HEK293 (cell line): Measurements from ENCODE around the gene TMEM151A.

Source experiments
- MYNN ChIP-seq: fragments of 450-650 bp; formaldehyde crosslinking; IDR thresholded peaks from 2 replicates; pipeline ENCODE4 v1.5.1; 2016; ENCODE audit warnings: missing biosample characterization, missing genetic modification characterization, borderline replicate concordance
- SETDB1 ChIP-seq: IDR thresholded peaks from one replicate; pipeline ENCODE4 v1.6.1; 2017; ENCODE audit warnings: mild to moderate bottlenecking, low read length, moderate library complexity, mixed read lengths; ENCODE audit not compliant: insufficient read length
- YY1 ChIP-seq: fragments of 450-650 bp; formaldehyde crosslinking; IDR thresholded peaks from 2 replicates; pipeline ENCODE4 v1.5.1; 2018; ENCODE audit warnings: missing biosample characterization, missing genetic modification characterization
- ZFP69B ChIP-seq: fragments of 450-650 bp; formaldehyde crosslinking; IDR thresholded peaks from 2 replicates; pipeline ENCODE4 v1.5.1; 2016; ENCODE audit warnings: missing biosample characterization, missing genetic modification characterization
- ZNF302 ChIP-seq: fragments of 450-650 bp; formaldehyde crosslinking; IDR thresholded peaks from 2 replicates; pipeline ENCODE4 v1.5.1; 2016; ENCODE audit warnings: missing biosample characterization, missing genetic modification characterization, low read depth
- ZNF521 ChIP-seq: fragments of 450-650 bp; formaldehyde crosslinking; IDR thresholded peaks from 2 replicates; pipeline ENCODE4 v1.5.1; 2017; ENCODE audit warnings: missing biosample characterization, mild to moderate bottlenecking, missing genetic modification characterization
- ZNF549 ChIP-seq: fragments of 450-650 bp; IDR thresholded peaks from 2 replicates; pipeline ENCODE4 v1.5.1; 2018; ENCODE audit warnings: missing biosample characterization, missing genetic modification characterization, mild to moderate bottlenecking, inconsistent platforms, moderate library complexity
- TF ChIP-seq, protein P1 (sequence below): fragments of 450-650 bp; formaldehyde crosslinking; IDR thresholded peaks from 2 replicates; pipeline ENCODE4 v1.5.1; 2016; ENCODE audit warnings: missing biosample characterization, missing genetic modification characterization
- TF ChIP-seq, protein P2 (sequence below): fragments of 450-650 bp; formaldehyde crosslinking; IDR thresholded peaks from 2 replicates; pipeline ENCODE4 v1.5.1; 2016; ENCODE audit warnings: missing biosample characterization, missing genetic modification characterization

DNA sequence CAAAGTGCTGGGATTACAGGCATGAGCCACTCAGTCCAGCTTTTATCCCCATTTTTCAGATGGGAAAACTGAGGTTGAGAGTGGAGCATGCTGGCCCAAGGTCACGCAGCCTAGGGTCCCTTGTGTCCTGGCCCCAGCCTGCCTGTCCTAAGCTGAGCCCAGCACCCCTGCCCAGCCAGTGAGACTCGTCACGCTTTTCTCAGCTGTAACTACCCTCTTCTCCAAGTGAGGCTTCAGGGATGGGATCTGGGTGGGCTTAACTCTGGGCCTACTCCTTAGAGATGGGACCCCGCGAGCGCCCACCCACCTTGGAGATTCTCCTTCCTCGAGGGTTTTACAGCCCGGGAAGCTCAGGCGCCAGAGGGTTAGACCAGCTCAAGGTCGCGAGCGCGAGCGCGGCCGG lies 390 bp upstream of the TMEM151A start:
- TF ChIP-seq, protein P1, sequence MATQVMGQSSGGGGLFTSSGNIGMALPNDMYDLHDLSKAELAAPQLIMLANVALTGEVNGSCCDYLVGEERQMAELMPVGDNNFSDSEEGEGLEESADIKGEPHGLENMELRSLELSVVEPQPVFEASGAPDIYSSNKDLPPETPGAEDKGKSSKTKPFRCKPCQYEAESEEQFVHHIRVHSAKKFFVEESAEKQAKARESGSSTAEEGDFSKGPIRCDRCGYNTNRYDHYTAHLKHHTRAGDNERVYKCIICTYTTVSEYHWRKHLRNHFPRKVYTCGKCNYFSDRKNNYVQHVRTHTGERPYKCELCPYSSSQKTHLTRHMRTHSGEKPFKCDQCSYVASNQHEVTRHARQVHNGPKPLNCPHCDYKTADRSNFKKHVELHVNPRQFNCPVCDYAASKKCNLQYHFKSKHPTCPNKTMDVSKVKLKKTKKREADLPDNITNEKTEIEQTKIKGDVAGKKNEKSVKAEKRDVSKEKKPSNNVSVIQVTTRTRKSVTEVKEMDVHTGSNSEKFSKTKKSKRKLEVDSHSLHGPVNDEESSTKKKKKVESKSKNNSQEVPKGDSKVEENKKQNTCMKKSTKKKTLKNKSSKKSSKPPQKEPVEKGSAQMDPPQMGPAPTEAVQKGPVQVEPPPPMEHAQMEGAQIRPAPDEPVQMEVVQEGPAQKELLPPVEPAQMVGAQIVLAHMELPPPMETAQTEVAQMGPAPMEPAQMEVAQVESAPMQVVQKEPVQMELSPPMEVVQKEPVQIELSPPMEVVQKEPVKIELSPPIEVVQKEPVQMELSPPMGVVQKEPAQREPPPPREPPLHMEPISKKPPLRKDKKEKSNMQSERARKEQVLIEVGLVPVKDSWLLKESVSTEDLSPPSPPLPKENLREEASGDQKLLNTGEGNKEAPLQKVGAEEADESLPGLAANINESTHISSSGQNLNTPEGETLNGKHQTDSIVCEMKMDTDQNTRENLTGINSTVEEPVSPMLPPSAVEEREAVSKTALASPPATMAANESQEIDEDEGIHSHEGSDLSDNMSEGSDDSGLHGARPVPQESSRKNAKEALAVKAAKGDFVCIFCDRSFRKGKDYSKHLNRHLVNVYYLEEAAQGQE (tag by site-specific recombination): no peak
- TF ChIP-seq, protein P2, sequence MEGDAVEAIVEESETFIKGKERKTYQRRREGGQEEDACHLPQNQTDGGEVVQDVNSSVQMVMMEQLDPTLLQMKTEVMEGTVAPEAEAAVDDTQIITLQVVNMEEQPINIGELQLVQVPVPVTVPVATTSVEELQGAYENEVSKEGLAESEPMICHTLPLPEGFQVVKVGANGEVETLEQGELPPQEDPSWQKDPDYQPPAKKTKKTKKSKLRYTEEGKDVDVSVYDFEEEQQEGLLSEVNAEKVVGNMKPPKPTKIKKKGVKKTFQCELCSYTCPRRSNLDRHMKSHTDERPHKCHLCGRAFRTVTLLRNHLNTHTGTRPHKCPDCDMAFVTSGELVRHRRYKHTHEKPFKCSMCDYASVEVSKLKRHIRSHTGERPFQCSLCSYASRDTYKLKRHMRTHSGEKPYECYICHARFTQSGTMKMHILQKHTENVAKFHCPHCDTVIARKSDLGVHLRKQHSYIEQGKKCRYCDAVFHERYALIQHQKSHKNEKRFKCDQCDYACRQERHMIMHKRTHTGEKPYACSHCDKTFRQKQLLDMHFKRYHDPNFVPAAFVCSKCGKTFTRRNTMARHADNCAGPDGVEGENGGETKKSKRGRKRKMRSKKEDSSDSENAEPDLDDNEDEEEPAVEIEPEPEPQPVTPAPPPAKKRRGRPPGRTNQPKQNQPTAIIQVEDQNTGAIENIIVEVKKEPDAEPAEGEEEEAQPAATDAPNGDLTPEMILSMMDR (tag by site-specific recombination): no peak
- no peak for TF ChIP-seq ZNF549 (tag by site-specific recombination)
- TF ChIP-seq ZFP69B (tag by site-specific recombination): no peak
- TF ChIP-seq YY1 (tag by site-specific recombination): no peak
- TF ChIP-seq ZNF302 (tag by site-specific recombination): no peak
- TF ChIP-seq SETDB1: no peak
- TF ChIP-seq ZNF521 (tag by site-specific recombination): no peak
- no peak for TF ChIP-seq MYNN (tag by site-specific recombination)
